B cell (primary cell): ENCODE measurements around the gene NPW.

Experiments
- CTCF ChIP-seq: fragments of 200-600 bp; IDR thresholded peaks from one replicate; pipeline ENCODE4 v1.8.0; 2022; ENCODE audit warnings: antibody characterized with exemption, mild to moderate bottlenecking
- EZH2 ChIP-seq: IDR thresholded peaks from 2 replicates; pipeline ENCODE4 v1.6.1; 2012; ENCODE audit warnings: borderline replicate concordance, low read depth, mild to moderate bottlenecking, moderate library complexity, low read length; ENCODE audit not compliant: insufficient read depth, poor library complexity, severe bottlenecking

GRCh38 chr16:2039274-2040031 lies 19.9 kb downstream of the NPW start:
- TF ChIP-seq EZH2 = no peak
- no peak for TF ChIP-seq CTCF
